ENCODE measurements around the gene CKS2. TPM values are rescaled to one million over a fixed set of nuclear protein-coding genes. Genes with fewer than 3 reads are reported as not detected.

The CKS2 gene
- total and polyA plus RNA-seq, 2 of the 4 experiments (the other 2 are of a cell fraction) = 192 to 261 TPM

- peaks cover 29% of the 10 kb centered on the region for H3K36me3 ChIP-seq (ENCODE audit: control insufficient read depth, insufficient read depth, low read length)
- H3K56ac ChIP-seq (ENCODE audit: extremely low read depth, insufficient read depth, low read length) = no peak overlapping the region
- H3K18ac ChIP-seq (ENCODE audit: low read depth, low read length) = no peak overlapping the region
- intact Hi-C loops (cut with micrococcal nuclease) = no loop called here
- H3K4me2 ChIP-seq (ENCODE audit: low read depth, low read length) = no peak overlapping the region
- no peak overlapping the region for H3K4me3 ChIP-seq (ENCODE audit: insufficient read depth, low read depth, low read length)
- 100% methylated on average over 1 of the region's 9 CpGs; no CpG with 5 or more reads in 1 of the 2 experiments for WGBS, 2 experiments (ENCODE audit: extremely low coverage in 2 of 2, insufficient read length in 1 of 2)
- dilution Hi-C loops (cut with HindIII; ENCODE audit: low sequenced_read_pairs, unreplicated experiment) = no loop called here
- no peak overlapping the region for H2BK5ac ChIP-seq (ENCODE audit: low read depth, low read length, poor library complexity, severe bottlenecking)
- ChIA-PET CTCF (no interaction called here), POLR2A (ENCODE audit: unreplicated experiment) (interaction anchor here (0.6 kb wide), 1 partner anchor 11 kb away, joined by 3 read pairs; no protein-coding TSS in a partner anchor)
- no peaks in the 10 kb centered on the region for H3K79me1 ChIP-seq (ENCODE audit: low read depth in 1 of 2, low read length in 2 of 2)
- in situ Hi-C loops (cut with MboI; ENCODE audit: low sequenced_read_pairs) = no loop called here
- H4K8ac ChIP-seq (ENCODE audit: low read depth in 2 of 2, low read length in 2 of 2) = no peak overlapping the region
- no peaks in the 10 kb centered on the region for H3K4me1 ChIP-seq (ENCODE audit: control insufficient read depth, insufficient read depth, low read length)
- TF ChIP-seq CEBPB (IDR thresholded peaks at IDR 0.05; ENCODE audit: low read depth, low read length) (no peak), POLR2A (IDR thresholded peaks at IDR 0.05; ENCODE audit: low read depth, low read length) (no peak), CHD1 (IDR thresholded peaks at IDR 0.05; ENCODE audit: low read depth, low read length) (no peak), CTCF (conservative IDR thresholded peaks at IDR 0.05; ENCODE audit: low read depth, low read length) (no peak), SMC3 (IDR thresholded peaks at IDR 0.05; ENCODE audit: low read depth, low read length) (no peak), MAZ (IDR thresholded peaks at IDR 0.05; ENCODE audit: borderline replicate concordance, low read depth, low read length) (no peak), ELK1 (IDR thresholded peaks at IDR 0.05; ENCODE audit: borderline replicate concordance, low read depth, low read length) (no peak)
- no TSS peak for BruUV-seq (replicated peaks)
- H3K14ac ChIP-seq (replicated peaks; ENCODE audit: low read depth, low read length) = no peak overlapping the region
- H2AK9ac ChIP-seq (replicated peaks; ENCODE audit: low read depth, low read length, poor library complexity) = peak overlapping the region; percentile 50
- H3K27ac ChIP-seq (ENCODE audit: insufficient read depth, low read length) = no peak overlapping the region
- H2BK20ac ChIP-seq (ENCODE audit: low read depth, low read length) = no peak overlapping the region
- H2AFZ ChIP-seq (replicated peaks; ENCODE audit: low read length, poor library complexity) = no peak overlapping the region
- no peak overlapping the region for H3K9ac ChIP-seq (ENCODE audit: low read depth, low read length)
- H3K23ac ChIP-seq (ENCODE audit: low read depth, low read length) = no peak overlapping the region
- H3K9me1 ChIP-seq (ENCODE audit: insufficient read depth, low read length) = no peaks in the 10 kb centered on the region
- no peaks in the 10 kb centered on the region for H3K9me3 ChIP-seq (ENCODE audit: control insufficient read depth, insufficient read depth, low read length)
- no peak overlapping the region for H4K5ac ChIP-seq (ENCODE audit: low read depth, low read length)
- H2AK5ac ChIP-seq (ENCODE audit: low read depth, low read length) = no peak overlapping the region
- H3K27me3 ChIP-seq (ENCODE audit: control insufficient read depth, insufficient read depth, low read length) = no peaks in the 10 kb centered on the region
- H4K91ac ChIP-seq (ENCODE audit: insufficient read depth, low read depth, low read length) = no peak overlapping the region
- no peaks in the 10 kb centered on the region for H4K20me1 ChIP-seq (ENCODE audit: insufficient read depth, low read length)
- ATAC-seq (ENCODE audit: low read depth) = no peak
- no peak overlapping the region for H2BK120ac ChIP-seq (ENCODE audit: low read depth, low read length)
- no peak for DNase-seq
- no peak overlapping the region for H2BK15ac ChIP-seq (ENCODE audit: low read depth, low read length)
- H3K4ac ChIP-seq (ENCODE audit: low read depth, low read length) = no peak overlapping the region
These were observed 53.1 kb downstream of the CKS2 start for GRCh38 chr9:89363921-89364665.

All from IMR-90 (cell line).